Natural killer cell (primary cell): Measurements from ENCODE around the gene TMEM54. TPM values are rescaled to one million over a fixed set of nuclear protein-coding genes. Genes with fewer than 3 reads are reported as not detected.

Experiments used
- ATAC-seq, 3 donors: fragments of 150-1000 bp in 2 of 3; fragments of 200-7000 bp in 1 of 3; cut with Tn5 transposase; 1 replicate in 1 of 3; 2 replicates in 2 of 3; pipeline ENCODE4 v1.10.0; 2021; ENCODE audit warnings: mild to moderate bottlenecking in 2 of 3, moderate library complexity in 2 of 3
- DNase-seq, 2 donors: peaks; one replicate each; pipeline versions ENCODE4 v3.0.0 to v3.0.0-alpha.2; 2013 to 2021; ENCODE audit warnings: mixed read lengths in 1 of 2
- H3K27ac ChIP-seq: one replicate; pipeline ENCODE4 v1.5.1; 2013; ENCODE audit warnings: mild to moderate bottlenecking, low read length
- H3K27me3 ChIP-seq: one replicate; pipeline ENCODE4 v1.6.1; 2013; ENCODE audit warnings: low read length; ENCODE audit not compliant: control insufficient read depth, insufficient read depth
- H3K36me3 ChIP-seq: one replicate; pipeline ENCODE4 v1.6.1; 2013; ENCODE audit warnings: low read length; ENCODE audit not compliant: control insufficient read depth, insufficient read depth
- H3K4me1 ChIP-seq: one replicate; pipeline ENCODE4 v1.6.1; 2013; ENCODE audit warnings: low read length; ENCODE audit not compliant: control insufficient read depth, insufficient read depth
- H3K4me3 ChIP-seq: one replicate; pipeline ENCODE4 v1.5.1; 2013; ENCODE audit warnings: low read length
- H3K9me3 ChIP-seq: one replicate; pipeline ENCODE4 v1.6.1; 2013; ENCODE audit warnings: low read length; ENCODE audit not compliant: control insufficient read depth, insufficient read depth
- H3K27ac Mint-ChIP-seq, 2 donors: one replicate each; pipeline ENCODE4 v1.8.0; 2022; ENCODE audit warnings: mild to moderate bottlenecking in 2 of 2, mixed read lengths in 2 of 2, moderate library complexity in 1 of 2
- H3K27me3 Mint-ChIP-seq, 2 donors: one replicate each; pipeline ENCODE4 v1.8.0; 2022; ENCODE audit warnings: low read depth in 2 of 2, mixed read lengths in 2 of 2
- H3K36me3 Mint-ChIP-seq: one replicate; pipeline ENCODE4 v1.8.0; 2022; ENCODE audit warnings: mixed read lengths
- H3K4me1 Mint-ChIP-seq, 2 donors: one replicate each; pipeline ENCODE4 v1.8.0; 2022; ENCODE audit warnings: mixed read lengths in 2 of 2
- H3K4me3 Mint-ChIP-seq: one replicate; pipeline ENCODE4 v1.8.0; 2022; ENCODE audit warnings: mild to moderate bottlenecking, moderate library complexity, mixed read lengths
- H3K9me3 Mint-ChIP-seq, 2 donors: one replicate each; pipeline ENCODE4 v1.8.0; 2022; ENCODE audit warnings: mixed read lengths in 2 of 2
- CTCF ChIP-seq: fragments of 200-600 bp; IDR thresholded peaks from one replicate; pipeline ENCODE4 v1.8.0; 2022; ENCODE audit warnings: antibody characterized with exemption
- WGBS: methylation state at CpG from one replicate; pipeline ENCODE4 v1.1.7; 2013; ENCODE audit warnings: missing lambda C conversion rate; ENCODE audit not compliant: insufficient coverage; 5-methylcytosine and 5-hydroxymethylcytosine counted together
- intact Hi-C: fragments of 100-400 bp; cut with micrococcal nuclease; formaldehyde crosslinking; loops from one replicate; pipeline ENCODE4 v1.14.2; 2022
- total RNA-seq, 4 donors: library from RNA; stranded (reverse); fragments of 120-200 nt in 1 of 4; gene quantifications; one replicate each; pipeline versions ENCODE4 v1.2.3 to v1.2.4, GENCODE V29; 2013 to 2022

Gene TMEM54
- total RNA-seq, 3 donors from 2014 or later (not counting 1 experiment from before 2014, with no cell fraction given), result not detected

DNA sequence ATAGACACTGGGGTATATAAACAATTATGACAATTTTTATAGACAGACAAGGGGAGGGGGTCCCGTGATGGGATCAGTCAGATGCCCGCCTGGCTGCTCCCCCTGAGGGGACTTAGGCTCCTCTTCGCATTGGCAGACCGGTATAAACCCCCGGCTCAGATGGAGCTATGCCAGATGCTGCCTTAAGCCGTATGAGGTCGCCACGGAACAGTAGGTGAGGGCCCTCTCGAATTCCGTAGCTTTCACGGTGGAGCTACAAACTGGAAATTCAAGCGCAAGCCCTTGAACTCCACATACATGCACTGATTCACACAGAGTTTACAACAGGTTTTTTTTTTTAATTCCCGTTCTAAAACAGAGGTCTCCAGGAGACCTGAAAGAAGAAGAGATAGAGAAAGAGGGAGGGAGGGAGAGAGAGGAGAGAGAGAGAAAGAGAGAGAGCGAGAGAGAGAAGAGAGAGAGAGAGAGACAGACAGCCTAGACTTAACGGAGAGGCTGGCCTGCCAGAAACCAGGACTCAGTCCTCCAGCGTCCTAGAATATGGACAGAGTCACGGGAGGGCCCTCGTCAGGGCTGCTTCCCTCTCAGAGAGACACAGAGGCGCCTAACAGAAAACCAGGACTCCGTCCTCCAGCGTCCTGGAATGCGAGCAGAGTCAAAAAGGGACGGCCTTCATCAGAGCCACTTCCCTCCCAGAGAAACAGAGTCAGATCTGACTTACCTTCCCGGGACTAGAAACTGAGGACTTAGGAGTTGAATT is 24.4 kb upstream of the TMEM54 start:
- Histone ChIP-seq H3K27me3 (peaks cover 41% of the 10 kb centered on the region), H3K9me3 (no peaks in the 10 kb centered on the region), H3K27ac (no peak overlapping the region), H3K4me3 (no peak overlapping the region), H3K4me1 (peaks cover 15% of the 10 kb centered on the region), H3K36me3 (no peaks in the 10 kb centered on the region)
- Mint-ChIP-seq H3K9me3 (no peaks in the 10 kb centered on the region), H3K4me1 (peaks cover 22 to 24% of the 10 kb centered on the region in 2 donors), H3K27me3 (peaks cover 48 to 57% of the 10 kb centered on the region in 2 donors), H3K27ac (peak overlapping the region; percentile 35 to 81), H3K36me3 (peaks cover 7% of the 10 kb centered on the region), H3K4me3 (peak overlapping the region; percentile 83)
- 17% methylated on average over 24 of the region's 24 CpGs for WGBS
- DNase-seq, result peak in 1 of 2 donors; percentile 54
- peak in 2 of 3 donors; percentile 44 to 72 for ATAC-seq
- intact Hi-C loops, result no loop called here
- TF ChIP-seq CTCF, result no peak

DNA sequence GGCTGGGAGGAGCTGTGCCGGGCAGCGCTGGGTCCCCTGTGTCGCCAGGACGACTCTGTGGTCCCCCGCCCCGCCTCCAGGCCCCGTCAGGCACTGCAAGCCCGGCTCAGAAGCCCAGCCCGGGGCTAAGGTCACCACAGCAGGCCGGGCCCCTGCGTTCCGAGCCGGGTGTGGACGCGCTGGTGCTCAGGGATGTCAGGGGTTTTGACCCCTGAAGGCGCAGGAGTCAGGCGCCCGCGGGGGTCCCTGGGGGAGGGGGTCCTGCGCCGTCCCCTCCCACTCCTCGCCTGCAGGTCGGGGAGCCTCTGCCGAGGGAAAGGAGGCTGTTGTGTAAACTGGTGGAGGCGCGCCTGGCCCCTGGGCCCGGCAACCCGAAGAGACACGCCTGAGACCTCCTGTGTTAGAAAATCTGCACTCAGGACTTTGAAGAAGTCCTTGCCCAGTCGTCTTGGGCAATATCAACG is 23.7 kb upstream of the TMEM54 start:
- ATAC-seq (peak; percentile 49 to 72 (median 58)), DNase-seq (peak in 1 of 2 donors; percentile 22)
- intact Hi-C loops, result no loop called here
- Mint-ChIP-seq H3K4me3 (peak overlapping the region; percentile 83), H3K36me3 (peaks cover 7% of the 10 kb centered on the region), H3K9me3 (no peaks in the 10 kb centered on the region), H3K27me3 (peaks cover 55 to 61% of the 10 kb centered on the region in 2 donors), H3K4me1 (peaks cover 22 to 24% of the 10 kb centered on the region in 2 donors), H3K27ac (peak overlapping the region in 1 of 2 donors; percentile 81)
- WGBS, result 3% methylated on average over 31 of the region's 31 CpGs
- Histone ChIP-seq H3K27ac (no peak overlapping the region), H3K27me3 (peaks cover 47% of the 10 kb centered on the region), H3K4me1 (peaks cover 15% of the 10 kb centered on the region), H3K9me3 (no peaks in the 10 kb centered on the region), H3K36me3 (no peaks in the 10 kb centered on the region), H3K4me3 (no peak overlapping the region)
- no peak for TF ChIP-seq CTCF

GRCh38 chr1:32920833-32921232 is 19.6 kb upstream of the TMEM54 start:
- peaks cover 61 to 68% of the 10 kb centered on the region in 2 donors for H3K27me3 Mint-ChIP-seq
- intact Hi-C loops, result no loop called here
- Histone ChIP-seq H3K27ac (no peak overlapping the region), H3K4me1 (peaks cover 26% of the 10 kb centered on the region), H3K4me3 (no peak overlapping the region), H3K36me3 (no peaks in the 10 kb centered on the region), H3K9me3 (no peaks in the 10 kb centered on the region), H3K27me3 (peaks cover 73% of the 10 kb centered on the region)
- 72% methylated on average over 7 of the region's 7 CpGs for WGBS
- no peak overlapping the region for H3K4me3 Mint-ChIP-seq
- no peaks in the 10 kb centered on the region for H3K9me3 Mint-ChIP-seq
- no peak for TF ChIP-seq CTCF
- H3K4me1 Mint-ChIP-seq, result peaks cover 26 to 32% of the 10 kb centered on the region in 2 donors
- ATAC-seq (no peak), DNase-seq (no peak)
- no peak overlapping the region for H3K27ac Mint-ChIP-seq
- H3K36me3 Mint-ChIP-seq, result peaks cover 7% of the 10 kb centered on the region
